ENCODE measurements around the gene C6orf15.

Gene C6orf15

DNA sequence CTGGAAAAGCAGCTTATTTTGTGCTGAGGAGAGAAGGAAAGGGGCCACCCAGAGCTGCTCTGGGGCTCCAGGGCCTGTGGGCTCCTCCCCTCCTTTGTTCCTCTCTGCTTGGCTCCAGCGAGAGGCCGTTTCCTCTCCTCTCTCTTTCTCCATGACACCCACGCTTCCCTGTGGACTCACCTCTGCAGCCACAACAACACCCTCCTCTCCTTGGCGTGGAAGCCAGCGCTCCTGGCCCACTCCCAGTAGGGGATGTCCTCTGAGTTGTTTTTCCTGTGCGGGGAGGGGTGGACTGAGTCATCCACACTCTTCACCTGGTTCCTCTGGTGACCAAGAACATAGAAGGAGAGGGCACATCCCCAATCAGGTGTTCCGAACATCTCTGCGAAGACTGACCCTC lies 12.8 kb upstream of the C6orf15 start:
- Histone ChIP-seq H3K79me2 (ENCODE audit: control insufficient read depth, low read length) (no peaks in the 10 kb centered on the region), H3K36me3 (ENCODE audit: control insufficient read depth, low read length) (no peaks in the 10 kb centered on the region), H3F3A (ENCODE audit: control insufficient read depth, insufficient read depth) (no peaks in the 10 kb centered on the region), H4K20me1 (ENCODE audit: control insufficient read depth, insufficient read depth, low read depth, low read length) (no peaks in the 10 kb centered on the region), H3K4me1 (ENCODE audit: control insufficient read depth, low read length) (no peaks in the 10 kb centered on the region), H3K9me2 (replicated peaks; ENCODE audit: control insufficient read depth, low read length) (no peaks in the 10 kb centered on the region), H3K27me3 (ENCODE audit: control insufficient read depth, low read length) (peaks cover 13% of the 10 kb centered on the region), H3K4me2 (ENCODE audit: low read length) (no peak overlapping the region), H3K27ac (ENCODE audit: low read depth, low read length) (no peak overlapping the region), H3K9me3 (ENCODE audit: control insufficient read depth, insufficient read depth, low read length) (no peaks in the 10 kb centered on the region), H3K4me3 (ENCODE audit: low read length) (no peak overlapping the region)
- TF ChIP-seq EZH2phosphoT487 (IDR thresholded peaks at IDR 0.05; ENCODE audit: borderline replicate concordance, low read length): no peak
- TF ChIP-seq, protein P1, sequence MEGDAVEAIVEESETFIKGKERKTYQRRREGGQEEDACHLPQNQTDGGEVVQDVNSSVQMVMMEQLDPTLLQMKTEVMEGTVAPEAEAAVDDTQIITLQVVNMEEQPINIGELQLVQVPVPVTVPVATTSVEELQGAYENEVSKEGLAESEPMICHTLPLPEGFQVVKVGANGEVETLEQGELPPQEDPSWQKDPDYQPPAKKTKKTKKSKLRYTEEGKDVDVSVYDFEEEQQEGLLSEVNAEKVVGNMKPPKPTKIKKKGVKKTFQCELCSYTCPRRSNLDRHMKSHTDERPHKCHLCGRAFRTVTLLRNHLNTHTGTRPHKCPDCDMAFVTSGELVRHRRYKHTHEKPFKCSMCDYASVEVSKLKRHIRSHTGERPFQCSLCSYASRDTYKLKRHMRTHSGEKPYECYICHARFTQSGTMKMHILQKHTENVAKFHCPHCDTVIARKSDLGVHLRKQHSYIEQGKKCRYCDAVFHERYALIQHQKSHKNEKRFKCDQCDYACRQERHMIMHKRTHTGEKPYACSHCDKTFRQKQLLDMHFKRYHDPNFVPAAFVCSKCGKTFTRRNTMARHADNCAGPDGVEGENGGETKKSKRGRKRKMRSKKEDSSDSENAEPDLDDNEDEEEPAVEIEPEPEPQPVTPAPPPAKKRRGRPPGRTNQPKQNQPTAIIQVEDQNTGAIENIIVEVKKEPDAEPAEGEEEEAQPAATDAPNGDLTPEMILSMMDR (IDR thresholded peaks at IDR 0.05; ENCODE audit: low read depth, low read length, poor library complexity, severe bottlenecking): no peak

DNA sequence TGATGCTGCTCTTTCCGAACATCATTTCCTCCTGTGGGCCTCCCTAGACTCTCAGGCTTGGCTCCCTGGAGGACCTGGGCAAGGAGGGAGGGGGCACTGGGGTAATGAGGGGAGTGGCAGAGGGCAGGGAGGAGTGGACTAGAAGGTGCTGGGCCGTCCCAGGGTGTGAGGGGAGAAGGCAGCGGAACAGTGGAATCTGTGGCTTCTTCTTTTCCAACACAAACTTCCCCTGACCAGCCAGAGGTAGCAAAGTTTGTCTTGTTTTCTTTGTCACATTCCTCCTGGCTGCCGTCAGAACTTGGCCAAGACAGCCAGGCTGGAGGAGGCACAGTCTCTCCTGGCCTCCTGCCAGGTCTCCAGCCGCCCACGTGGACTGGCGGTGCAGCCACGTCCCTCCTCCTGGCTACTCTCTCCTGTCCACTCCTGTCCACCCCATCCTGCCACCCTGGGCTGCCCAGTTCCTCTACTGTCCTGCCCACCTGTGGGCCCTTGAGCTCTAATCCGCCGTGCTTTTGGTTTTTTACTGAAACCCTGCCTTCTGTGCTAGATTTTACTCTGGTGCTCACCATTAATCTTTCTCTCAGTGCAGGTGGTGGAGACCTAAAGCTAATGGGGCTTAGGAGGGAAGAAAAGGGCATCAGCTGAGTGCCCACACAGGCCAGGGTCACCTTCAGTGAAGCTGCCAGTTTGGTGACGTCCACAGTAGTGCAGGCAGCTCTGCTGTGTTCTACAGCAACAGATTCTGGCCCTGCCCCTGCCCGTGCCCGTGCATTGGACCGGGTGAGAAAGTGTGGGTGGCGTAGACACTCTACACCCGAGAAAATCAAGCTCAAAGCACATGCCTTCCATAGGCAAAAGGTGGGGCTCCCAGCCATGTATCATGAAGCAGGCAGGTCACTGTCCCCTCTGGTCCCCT lies 10.7 kb upstream of the C6orf15 start:
- H3K9me3 ChIP-seq (ENCODE audit: control insufficient read depth, insufficient read depth, low read length): no peaks in the 10 kb centered on the region
- no peak overlapping the region for H3K4me3 ChIP-seq (ENCODE audit: low read length)
- no peaks in the 10 kb centered on the region for H3F3A ChIP-seq (ENCODE audit: control insufficient read depth, insufficient read depth)
- no peaks in the 10 kb centered on the region for H3K4me1 ChIP-seq (ENCODE audit: control insufficient read depth, low read length)
- H3K27ac ChIP-seq (ENCODE audit: low read depth, low read length): no peak overlapping the region
- no peaks in the 10 kb centered on the region for H3K79me2 ChIP-seq (ENCODE audit: control insufficient read depth, low read length)
- no peaks in the 10 kb centered on the region; the same call in 1 of the 2 replicates for H3K27me3 ChIP-seq (ENCODE audit: control insufficient read depth, low read length)
- no peaks in the 10 kb centered on the region for H3K36me3 ChIP-seq (ENCODE audit: control insufficient read depth, low read length)
- H3K4me2 ChIP-seq (ENCODE audit: low read length): no peak overlapping the region
- TF ChIP-seq, protein P1 (IDR thresholded peaks at IDR 0.05; ENCODE audit: low read depth, low read length, poor library complexity, severe bottlenecking): no peak
- TF ChIP-seq EZH2phosphoT487 (IDR thresholded peaks at IDR 0.05; ENCODE audit: borderline replicate concordance, low read length): no peak
- no peaks in the 10 kb centered on the region for H4K20me1 ChIP-seq (ENCODE audit: control insufficient read depth, insufficient read depth, low read depth, low read length)
- no peaks in the 10 kb centered on the region for H3K9me2 ChIP-seq (replicated peaks; ENCODE audit: control insufficient read depth, low read length)

DNA sequence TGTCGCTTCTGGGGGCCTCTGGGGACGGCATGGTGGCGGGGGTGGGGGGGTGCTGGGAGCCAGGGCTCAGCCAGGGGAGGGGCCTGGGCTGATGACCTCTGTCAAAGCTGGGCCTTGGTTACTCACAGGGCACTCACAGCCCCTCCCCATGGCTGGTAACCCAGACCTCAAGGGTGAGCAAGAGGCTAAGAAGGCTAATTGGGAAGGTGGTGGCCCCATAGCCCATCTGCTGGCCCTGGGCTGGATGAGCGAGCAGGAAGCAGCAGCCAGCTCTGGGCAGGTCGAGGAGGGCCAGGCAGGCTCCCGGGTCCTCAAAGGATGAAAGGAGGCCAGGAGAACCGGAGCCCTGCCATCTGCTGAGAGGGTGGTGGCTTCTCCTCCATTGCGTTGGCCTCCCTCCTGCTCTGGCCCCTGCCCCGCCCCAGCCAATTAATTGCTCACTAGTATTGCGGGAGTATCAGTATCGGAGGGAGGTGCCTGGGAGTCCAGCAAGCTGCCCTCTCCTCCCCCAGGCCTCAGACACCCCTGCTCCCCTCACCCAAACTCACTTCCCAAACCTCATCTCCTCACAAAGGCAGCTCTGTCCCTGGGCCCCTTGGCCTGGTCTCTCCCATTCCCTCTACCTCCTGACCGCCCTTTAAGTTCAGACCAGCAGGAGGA lies 8.9 kb upstream of the C6orf15 start:
- no peaks in the 10 kb centered on the region for H3K36me3 ChIP-seq (ENCODE audit: control insufficient read depth, low read length)
- H4K20me1 ChIP-seq (ENCODE audit: control insufficient read depth, insufficient read depth, low read depth, low read length): no peaks in the 10 kb centered on the region
- H3K4me2 ChIP-seq (ENCODE audit: low read length): no peak overlapping the region
- H3K9me3 ChIP-seq (ENCODE audit: control insufficient read depth, insufficient read depth, low read length): no peaks in the 10 kb centered on the region
- no peak overlapping the region for H3K27ac ChIP-seq (ENCODE audit: low read depth, low read length)
- no peak overlapping the region for H3K4me3 ChIP-seq (ENCODE audit: low read length)
- no peak for TF ChIP-seq EZH2phosphoT487 (IDR thresholded peaks at IDR 0.05; ENCODE audit: borderline replicate concordance, low read length)
- TF ChIP-seq, protein P1 (IDR thresholded peaks at IDR 0.05; ENCODE audit: low read depth, low read length, poor library complexity, severe bottlenecking): no peak
- H3K9me2 ChIP-seq (replicated peaks; ENCODE audit: control insufficient read depth, low read length): no peaks in the 10 kb centered on the region
- no peaks in the 10 kb centered on the region for H3K79me2 ChIP-seq (ENCODE audit: control insufficient read depth, low read length)
- H3K27me3 ChIP-seq (ENCODE audit: control insufficient read depth, low read length): no peaks in the 10 kb centered on the region; the same call in 1 of the 2 replicates
- H3F3A ChIP-seq (ENCODE audit: control insufficient read depth, insufficient read depth): no peaks in the 10 kb centered on the region
- H3K4me1 ChIP-seq (ENCODE audit: control insufficient read depth, low read length): no peaks in the 10 kb centered on the region
